ENCODE measurements around the gene SNX8. TPM values are rescaled to one million over a fixed set of nuclear protein-coding genes. Genes with fewer than 3 reads are reported as not detected.

Gene SNX8
- total and polyA plus RNA-seq, 2 of the 8 experiments (the other 6 are each of a cell fraction or from before 2014, with no cell fraction given): 46.2 to 70.8 TPM

DNA sequence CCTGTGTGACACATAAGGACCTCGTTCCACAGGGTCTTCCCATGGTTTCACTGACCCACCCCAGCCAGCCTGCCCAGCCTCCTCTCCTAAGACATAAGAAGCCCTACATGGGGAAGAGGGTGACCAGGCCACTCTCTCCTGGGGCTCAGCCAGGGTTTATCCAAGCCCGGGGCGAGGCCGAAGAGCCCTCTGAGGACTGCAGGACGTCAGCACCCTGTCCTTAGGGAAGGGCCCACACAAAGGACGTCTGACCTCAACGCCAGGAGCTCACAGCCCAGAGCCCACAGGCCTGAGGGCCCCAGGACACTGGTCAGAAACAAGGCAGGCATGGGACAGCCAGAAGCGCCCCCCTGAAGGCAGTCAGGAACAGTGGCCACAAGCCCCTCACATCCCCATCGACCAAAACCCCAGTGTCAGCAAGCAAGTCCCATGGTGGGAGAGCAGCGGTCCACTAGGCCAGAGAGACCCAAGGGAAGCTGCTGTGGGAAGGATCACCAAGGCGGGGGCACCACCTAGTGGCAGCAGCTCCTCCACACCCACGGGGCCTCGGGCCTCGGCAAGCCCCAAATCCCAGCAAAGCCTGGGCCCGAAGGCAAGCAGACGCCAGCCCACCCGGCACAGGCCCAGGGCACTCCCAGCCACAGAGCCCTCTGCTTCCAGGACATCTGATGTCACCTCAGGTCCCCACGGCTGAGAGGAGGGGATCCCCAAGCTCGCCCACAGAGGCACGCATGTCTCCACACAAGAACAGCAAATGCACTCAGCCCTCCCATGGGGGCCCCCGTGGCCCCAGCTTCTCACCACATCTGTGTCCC lies 104.9 kb downstream of the SNX8 start:
- Histone ChIP-seq H2BK20ac (ENCODE audit: low read length) (no peak overlapping the region), H2BK120ac (replicated peaks; ENCODE audit: low read depth, low read length) (no peak overlapping the region), H3K23me2 (ENCODE audit: low read depth, low read length) (no peaks in the 10 kb centered on the region), H4K20me1 (replicated peaks in 1 of 2; ENCODE audit: control insufficient read depth in 1 of 2, insufficient read depth in 2 of 2, low read length in 2 of 2) (peaks cover 3 to 24% of the 10 kb centered on the region in 2 experiments), H2AK5ac (ENCODE audit: low read depth, low read length) (no peak overlapping the region), H3K18ac (ENCODE audit: extremely low read depth, low read length) (no peak overlapping the region), H4K91ac (replicated peaks; ENCODE audit: insufficient read length, low read length) (no peak overlapping the region), H2AFZ (ENCODE audit: low read length) (no peak overlapping the region), H2BK5ac (ENCODE audit: low read depth, low read length) (peak overlapping the region; percentile 61), H3K4me2 (ENCODE audit: insufficient read depth in 1 of 2, low read depth in 2 of 2, low read length in 2 of 2) (no peak overlapping the region), H2BK15ac (ENCODE audit: low read length) (no peak overlapping the region), H3K27ac (ENCODE audit: low read depth, low read length) (no peak overlapping the region), H3K79me1 (ENCODE audit: low read depth, low read length) (no peaks in the 10 kb centered on the region), H3K14ac (ENCODE audit: insufficient read length) (no peak overlapping the region), H3K36me3 (ENCODE audit: control insufficient read depth in 2 of 4, insufficient read depth in 4 of 4, low read length in 3 of 4) (peaks cover 8 to 41% (median 26%) of the 10 kb centered on the region in 4 experiments; a peak in 6 of 8 replicates), H2BK12ac (ENCODE audit: low read depth, low read length) (no peak overlapping the region), H3K79me2 (ENCODE audit: control insufficient read depth in 1 of 2, insufficient read depth in 2 of 2, low read length in 2 of 2) (peaks cover 0 to 3% of the 10 kb centered on the region in 2 experiments; a peak in 1 of 4 replicates), H4K8ac (ENCODE audit: extremely low read depth, insufficient read depth, low read length) (no peak overlapping the region; the same call in 1 of the 2 replicates), H4K5ac (ENCODE audit: insufficient read length, low read depth, low read length) (no peak overlapping the region), H3K4me1 (replicated peaks in 1 of 4; ENCODE audit: control insufficient read depth in 3 of 4, insufficient read depth in 4 of 4, low read length in 3 of 4) (no peaks in the 10 kb centered on the region), H3K4me3 (ENCODE audit: extremely low read depth in 1 of 4, insufficient read depth in 2 of 4, low read depth in 3 of 4, low read length in 4 of 4) (no peak overlapping the region), H3K9me3 (ENCODE audit: insufficient read depth in 2 of 2, low read depth in 1 of 2, low read length in 1 of 2) (no peaks in the 10 kb centered on the region), H3K27me3 (replicated peaks in 1 of 4; ENCODE audit: control insufficient read depth in 3 of 4, extremely low read depth in 1 of 4, insufficient read depth in 3 of 4, low read length in 3 of 4) (no peaks in the 10 kb centered on the region), H3K23ac (ENCODE audit: insufficient read length) (no peak overlapping the region), H3K9ac (replicated peaks in 1 of 4; ENCODE audit: extremely low read depth in 1 of 4, low read depth in 3 of 4, low read length in 3 of 4) (no peak overlapping the region), H3K56ac (replicated peaks; ENCODE audit: insufficient read length, low read depth, low read length) (no peak overlapping the region), H3K4ac (replicated peaks; ENCODE audit: insufficient read length, low read depth, low read length) (no peak overlapping the region)
- no peak for FAIRE-seq
- ChIA-PET POLR2A (ENCODE audit: partially characterized antibody) (interaction anchor here (0.6 to 1.0 kb wide), 2 partner anchors 24 to 110 kb away, joined by 3 to 4 read pairs; partner anchors contain the start of gene MAD1L1), CTCF (ENCODE audit: partially characterized antibody) (interaction anchor here (0.7 to 1.8 kb wide), 29 partner anchors 12 to 789 kb away, joined by 3 to 9 read pairs (median 3); partner anchors contain the start of genes MRM2 and NUDT1)
- 76% methylated on average over 18 of the region's 21 CpGs; no CpG with 5 or more reads in 1 of the 2 experiments for WGBS, 2 experiments (ENCODE audit: extremely low coverage in 1 of 2, insufficient coverage in 1 of 2, insufficient read length in 1 of 2, insufficient replicate concordance in 2 of 2, low coverage in 1 of 2, low lambda C conversion rate in 2 of 2, missing lambda C conversion rate in 1 of 2)
- peak; percentile 39 to 86 for DNase-seq (ENCODE audit: low read depth in 1 of 2, low spot score in 2 of 2)
- TF ChIP-seq JUND (IDR thresholded peaks at IDR 0.05; ENCODE audit: low read length): no peak
- TF ChIP-seq, protein P1, sequence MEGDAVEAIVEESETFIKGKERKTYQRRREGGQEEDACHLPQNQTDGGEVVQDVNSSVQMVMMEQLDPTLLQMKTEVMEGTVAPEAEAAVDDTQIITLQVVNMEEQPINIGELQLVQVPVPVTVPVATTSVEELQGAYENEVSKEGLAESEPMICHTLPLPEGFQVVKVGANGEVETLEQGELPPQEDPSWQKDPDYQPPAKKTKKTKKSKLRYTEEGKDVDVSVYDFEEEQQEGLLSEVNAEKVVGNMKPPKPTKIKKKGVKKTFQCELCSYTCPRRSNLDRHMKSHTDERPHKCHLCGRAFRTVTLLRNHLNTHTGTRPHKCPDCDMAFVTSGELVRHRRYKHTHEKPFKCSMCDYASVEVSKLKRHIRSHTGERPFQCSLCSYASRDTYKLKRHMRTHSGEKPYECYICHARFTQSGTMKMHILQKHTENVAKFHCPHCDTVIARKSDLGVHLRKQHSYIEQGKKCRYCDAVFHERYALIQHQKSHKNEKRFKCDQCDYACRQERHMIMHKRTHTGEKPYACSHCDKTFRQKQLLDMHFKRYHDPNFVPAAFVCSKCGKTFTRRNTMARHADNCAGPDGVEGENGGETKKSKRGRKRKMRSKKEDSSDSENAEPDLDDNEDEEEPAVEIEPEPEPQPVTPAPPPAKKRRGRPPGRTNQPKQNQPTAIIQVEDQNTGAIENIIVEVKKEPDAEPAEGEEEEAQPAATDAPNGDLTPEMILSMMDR (IDR thresholded peaks at IDR 0.05; ENCODE audit: control extremely low read depth in 1 of 3, insufficient read depth in 1 of 3, low read depth in 1 of 3, low read length in 3 of 3): peak; percentile 85 to 93 (median 90)
- TF ChIP-seq RAD21 (IDR thresholded peaks at IDR 0.05 in 1 of 2, conservative IDR thresholded peaks at IDR 0.05 in 1 of 2; ENCODE audit: low read depth in 2 of 2, low read length in 2 of 2): peak; percentile 93 to 96
- peak; percentile 85 for TF ChIP-seq GABPA (IDR thresholded peaks at IDR 0.05; ENCODE audit: borderline replicate concordance, insufficient read depth, low read length)
